Stimulated activated CD8-positive, alpha-beta memory T cell treated with anti-CD3 and anti-CD28 coated beads, Interleukin-12 subunit alpha, Interleukin-12 subunit beta, amount 100 ng/mL, for 1 hour (primary cell): ENCODE results near the gene BCAS2.

Source experiments
- DNase-seq: peaks from one replicate; pipeline ENCODE4 v3.0.0-alpha.2; 2020; ENCODE audit warnings: low read depth

The BCAS2 gene

GRCh38 chr1:114558544-114558943, 22.9 kb downstream of the BCAS2 start:
- DNase-seq = no peak

DNA sequence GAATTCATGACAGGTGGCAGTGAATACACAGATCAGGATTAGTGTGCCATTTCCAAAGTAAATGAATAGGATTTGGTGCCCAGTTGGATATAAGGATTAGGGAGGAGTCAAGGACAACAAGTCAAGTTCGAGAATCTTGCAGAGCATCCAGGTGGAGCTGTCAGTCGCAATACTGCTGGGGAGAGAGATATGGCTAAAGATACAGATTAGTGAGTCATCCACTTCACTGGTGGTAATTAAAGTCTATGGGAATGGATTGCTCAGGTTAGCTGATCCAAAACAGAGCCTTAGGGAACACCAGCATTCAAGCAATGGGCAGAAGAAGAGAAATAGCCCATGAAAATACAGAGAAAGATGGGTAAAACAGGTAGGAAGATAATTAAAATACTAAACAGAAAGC, 26.8 kb downstream of the BCAS2 start:
- DNase-seq = no peak

GRCh38 chr1:114552106-114552639, 29.2 kb downstream of the BCAS2 start:
- DNase-seq = no peak

DNA sequence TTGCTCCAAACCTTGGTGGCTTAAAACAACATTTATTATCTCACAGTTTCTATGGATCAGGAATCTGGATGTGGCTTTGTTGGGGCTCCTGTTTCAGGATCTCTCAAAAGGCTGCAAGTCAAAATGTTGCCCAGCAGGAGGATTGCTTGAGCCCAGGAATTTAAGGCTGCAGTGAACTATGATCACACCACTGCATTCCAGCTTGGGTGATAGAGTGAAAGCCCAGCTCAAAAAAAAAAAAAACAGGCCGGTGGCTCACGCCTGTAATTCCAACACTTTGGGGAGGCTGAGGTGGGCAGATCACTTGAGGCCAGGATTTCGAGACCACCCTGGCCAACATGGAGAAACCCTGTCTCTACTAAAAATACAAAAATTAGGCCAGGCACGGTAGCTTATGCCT, 30.0 kb downstream of the BCAS2 start:
- DNase-seq = no peak

DNA sequence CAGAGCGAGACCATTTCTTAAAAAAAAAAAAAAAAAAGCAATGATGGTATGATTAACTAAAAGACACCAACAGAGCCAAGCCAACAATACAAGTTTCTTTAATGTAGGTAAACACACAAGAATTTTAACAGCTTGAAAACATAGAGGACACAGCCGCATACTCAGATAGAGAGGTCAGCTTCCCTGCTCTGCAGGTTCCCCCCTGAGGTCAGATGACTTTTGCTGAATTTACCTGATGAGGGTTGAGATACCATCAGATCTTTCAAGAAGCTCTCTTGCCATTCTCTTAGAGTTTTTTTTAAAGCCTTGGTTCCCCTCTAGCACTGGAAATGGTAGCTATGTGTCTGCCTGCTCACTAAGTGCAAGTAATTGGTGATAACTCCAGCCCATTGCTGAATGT, 31.1 kb downstream of the BCAS2 start:
- DNase-seq = no peak

GRCh38 chr1:114549137-114549536, 32.3 kb downstream of the BCAS2 start:
- DNase-seq = no peak

DNA sequence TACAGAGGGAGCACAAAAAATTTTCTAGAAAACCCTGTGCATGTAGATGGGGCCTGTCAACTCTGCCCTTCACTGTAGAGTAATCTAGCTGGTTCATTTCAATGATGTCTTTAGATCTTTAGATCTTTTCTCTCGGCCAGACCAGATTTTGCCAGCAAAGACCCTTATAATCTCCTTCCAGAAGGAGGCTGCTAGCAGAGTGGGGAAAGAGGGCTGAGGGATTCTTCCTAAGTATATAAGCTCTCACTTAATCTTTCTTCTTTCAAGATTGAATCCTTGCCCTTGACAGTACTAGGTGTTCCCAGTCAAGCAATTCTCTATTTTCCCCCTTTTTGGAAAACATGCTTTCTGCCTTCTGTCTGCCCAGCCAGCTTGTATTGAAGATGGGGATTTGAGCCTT, 34.3 kb downstream of the BCAS2 start:
- DNase-seq = no peak

- DNase-seq = no peak
Observed at GRCh38 chr1:114545796-114546195, 35.6 kb downstream of the BCAS2 start.

GRCh38 chr1:114545315-114545714, 36.1 kb downstream of the BCAS2 start:
- no peak for DNase-seq

- DNase-seq = no peak
Observed at GRCh38 chr1:114540821-114541220, 40.6 kb downstream of the BCAS2 start.

- DNase-seq = no peak
Observed at GRCh38 chr1:114540272-114540671, 41.1 kb downstream of the BCAS2 start.

DNA sequence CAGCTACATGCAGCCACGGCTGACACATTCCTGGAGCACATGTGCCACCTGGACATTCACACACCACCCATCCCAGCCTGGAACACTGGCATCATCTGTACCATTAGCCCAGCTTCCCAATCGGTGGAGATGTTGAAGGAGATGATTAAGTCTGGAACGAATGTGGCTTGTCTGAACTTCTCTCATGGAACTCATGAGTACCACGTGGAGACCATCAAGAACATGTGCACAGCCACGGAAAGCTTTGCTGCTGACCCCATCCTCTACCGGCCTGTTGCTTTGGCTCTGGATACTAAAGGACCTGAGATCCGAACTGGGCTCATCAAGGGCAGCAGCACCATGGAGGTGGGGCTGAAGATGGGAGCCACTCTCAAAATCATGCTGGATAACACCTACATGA, 45.4 kb downstream of the BCAS2 start:
- DNase-seq = no peak

GRCh38 chr1:114535401-114535800, 46.0 kb downstream of the BCAS2 start:
- no peak for DNase-seq

- DNase-seq = no peak
Observed at GRCh38 chr1:114531094-114531493, 50.3 kb downstream of the BCAS2 start.

DNA sequence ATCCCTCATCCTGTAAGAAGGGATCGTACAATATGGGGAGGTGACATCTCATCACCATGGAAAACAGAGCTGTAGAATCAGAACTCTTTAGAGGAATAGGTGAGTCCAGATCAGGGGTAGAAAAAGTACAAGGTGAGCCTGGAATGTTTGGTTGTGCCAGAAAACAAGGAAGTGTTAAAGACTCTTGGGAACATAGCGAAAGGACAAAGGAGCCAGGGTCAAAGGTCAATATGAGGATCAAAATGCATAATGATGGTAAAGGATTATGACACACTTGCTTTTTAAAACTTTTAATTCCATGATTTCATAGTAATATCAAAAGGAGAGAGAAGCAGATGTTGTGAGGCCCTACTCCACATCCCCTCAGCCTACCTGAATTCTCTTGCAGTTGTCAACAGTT, 51.2 kb downstream of the BCAS2 start:
- DNase-seq = no peak

- DNase-seq = no peak
Observed at GRCh38 chr1:114524944-114525343, 56.5 kb downstream of the BCAS2 start.

DNA sequence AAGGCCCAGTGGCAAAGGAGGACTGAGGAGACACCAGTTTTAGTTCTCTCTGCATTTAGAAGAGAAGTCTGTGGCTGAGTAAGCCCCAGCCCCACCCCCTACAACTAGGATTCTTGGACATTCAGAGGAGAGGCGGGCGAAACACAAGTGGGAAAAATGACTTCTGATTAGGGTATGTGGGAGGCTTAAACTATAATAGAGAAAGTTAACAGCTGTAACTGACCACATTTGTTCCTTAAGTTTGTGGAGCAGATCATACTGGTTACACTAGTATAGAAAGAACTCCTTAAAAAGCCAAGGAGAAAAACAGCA, 59.2 kb downstream of the BCAS2 start:
- no peak for DNase-seq

GRCh38 chr1:114521396-114522263, 59.8 kb downstream of the BCAS2 start:
- DNase-seq = no peak
